EL (cell line): ENCODE results near the gene UCHL1.
A peak's percentile ranks its signal among the peaks of the same experiment; 100 is the strongest.

Experiments used
- DNase-seq: peaks from one replicate; pipeline ENCODE4 v3.0.0-alpha.2; 2016

Gene UCHL1

GRCh38 chr4:41256740-41257256 lies at the start of gene UCHL1:
Gene UCHL1 (plus strand): TSS chr4:41256928. CDS start chr4:41256977, 49 bp downstream.
- DNase-seq: peak; percentile 89

- DNase-seq: peak; percentile 56
Observed at GRCh38 chr4:41207291-41207831, 49.4 kb upstream of the UCHL1 start.

- peak; percentile 19 for DNase-seq
Observed at GRCh38 chr4:41209187-41209586, 47.5 kb upstream of the UCHL1 start.

- no peak for DNase-seq
Observed at GRCh38 chr4:41209901-41210300, 46.8 kb upstream of the UCHL1 start.

- DNase-seq: no peak
Observed at GRCh38 chr4:41211951-41212615, 44.6 kb upstream of the UCHL1 start.

- DNase-seq: peak; percentile 80
Observed at GRCh38 chr4:41212616-41213203, 44.0 kb upstream of the UCHL1 start.

- DNase-seq: peak; percentile 30
Observed at GRCh38 chr4:41213625-41214135, 43.0 kb upstream of the UCHL1 start.

- DNase-seq: peak; percentile 98
Observed at GRCh38 chr4:41214136-41214824, 42.4 kb upstream of the UCHL1 start, which contains the start of gene APBB2. Gene APBB2 (minus strand): TSS chr4:41214542. CDS start chr4:41033254, 181,288 bp downstream.

GRCh38 chr4:41214825-41215146 lies 41.9 kb upstream of the UCHL1 start:
- no peak for DNase-seq

GRCh38 chr4:41215155-41215554 lies 41.6 kb upstream of the UCHL1 start:
- DNase-seq: no peak

GRCh38 chr4:41215969-41216293 lies 40.8 kb upstream of the UCHL1 start:
- DNase-seq: no peak

GRCh38 chr4:41216294-41217019 lies 40.3 kb upstream of the UCHL1 start:
- DNase-seq: peak; percentile 82

GRCh38 chr4:41217020-41217333 lies 39.8 kb upstream of the UCHL1 start:
- DNase-seq: no peak

GRCh38 chr4:41217374-41217773 lies 39.4 kb upstream of the UCHL1 start:
- no peak for DNase-seq

GRCh38 chr4:41218703-41219102 lies 38.0 kb upstream of the UCHL1 start:
- DNase-seq: no peak

- no peak for DNase-seq
Observed at GRCh38 chr4:41219421-41219950, 37.2 kb upstream of the UCHL1 start.

- no peak for DNase-seq
Observed at GRCh38 chr4:41221850-41222645, 34.7 kb upstream of the UCHL1 start.

GRCh38 chr4:41227902-41228301 lies 28.8 kb upstream of the UCHL1 start:
- no peak for DNase-seq

GRCh38 chr4:41232406-41232805 lies 24.3 kb upstream of the UCHL1 start:
- DNase-seq: no peak

GRCh38 chr4:41232856-41233255 lies 23.9 kb upstream of the UCHL1 start:
- no peak for DNase-seq

- no peak for DNase-seq
Observed at GRCh38 chr4:41236032-41236431, 20.7 kb upstream of the UCHL1 start.

- no peak for DNase-seq
Observed at GRCh38 chr4:41236508-41236907, 20.2 kb upstream of the UCHL1 start.
